Neuronal stem cell (in vitro differentiated cells): ENCODE data around the gene SHFL. TPM values are rescaled to one million over a fixed set of nuclear protein-coding genes. Genes with fewer than 3 reads are reported as not detected.

Experiments used
- small RNA-seq: library from polyadenylated mRNA; stranded (forward); fragments of <200 nt; extraction: miRNeasy Mini kit (QIAGEN cat#:217004); gene quantifications from one replicate; pipeline ENCODE3, GENCODE V24; 2013; ENCODE audit not compliant: insufficient read depth

The SHFL gene

Small RNA genes lying within 50 kb of the gene (small RNA-seq; reads per million reads assigned to genes)
- gene MIR5589 (not detected), gene SNORD105 (417 reads per million, percentile 98 among the genes with 10 or more reads in this experiment), gene SNORD105B (759 reads per million, percentile 99 among the genes with 10 or more reads in this experiment)
